ENCODE measurements around the gene OR13A1.
"Not testable (repeated sequence)": the region's sequence is repeated elsewhere in the genome, so short reads cannot be mapped to it uniquely, and the experiment has no call there.

The OR13A1 gene, protein sequence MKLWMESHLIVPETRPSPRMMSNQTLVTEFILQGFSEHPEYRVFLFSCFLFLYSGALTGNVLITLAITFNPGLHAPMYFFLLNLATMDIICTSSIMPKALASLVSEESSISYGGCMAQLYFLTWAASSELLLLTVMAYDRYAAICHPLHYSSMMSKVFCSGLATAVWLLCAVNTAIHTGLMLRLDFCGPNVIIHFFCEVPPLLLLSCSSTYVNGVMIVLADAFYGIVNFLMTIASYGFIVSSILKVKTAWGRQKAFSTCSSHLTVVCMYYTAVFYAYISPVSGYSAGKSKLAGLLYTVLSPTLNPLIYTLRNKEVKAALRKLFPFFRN

DNA sequence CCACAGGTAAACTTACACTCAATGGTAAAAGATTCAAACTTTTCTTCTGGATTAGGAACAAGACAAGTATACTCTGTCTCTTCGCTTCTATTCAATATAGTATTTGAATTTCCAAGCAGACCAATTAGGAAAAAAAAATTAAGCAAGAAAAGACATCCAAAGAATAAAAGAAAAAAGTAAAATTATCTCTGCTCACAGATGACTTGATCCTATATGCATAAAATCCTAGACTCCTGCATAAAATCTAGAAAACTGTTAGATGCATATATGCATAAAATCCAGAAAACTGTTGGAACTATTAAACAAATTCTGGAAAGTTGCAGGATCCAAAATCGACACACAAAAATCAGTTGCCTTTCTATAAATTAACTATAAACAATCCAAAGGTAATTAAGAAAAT lies at the start of gene OR13A1:
Gene OR13A1, minus strand, starts transcription at position 101 of the 400 bp plus-strand sequence. CDS start 11,186 bp downstream, outside the sequence.
- DNase-seq (ENCODE audit: low read depth, low spot score) = no peak

DNA sequence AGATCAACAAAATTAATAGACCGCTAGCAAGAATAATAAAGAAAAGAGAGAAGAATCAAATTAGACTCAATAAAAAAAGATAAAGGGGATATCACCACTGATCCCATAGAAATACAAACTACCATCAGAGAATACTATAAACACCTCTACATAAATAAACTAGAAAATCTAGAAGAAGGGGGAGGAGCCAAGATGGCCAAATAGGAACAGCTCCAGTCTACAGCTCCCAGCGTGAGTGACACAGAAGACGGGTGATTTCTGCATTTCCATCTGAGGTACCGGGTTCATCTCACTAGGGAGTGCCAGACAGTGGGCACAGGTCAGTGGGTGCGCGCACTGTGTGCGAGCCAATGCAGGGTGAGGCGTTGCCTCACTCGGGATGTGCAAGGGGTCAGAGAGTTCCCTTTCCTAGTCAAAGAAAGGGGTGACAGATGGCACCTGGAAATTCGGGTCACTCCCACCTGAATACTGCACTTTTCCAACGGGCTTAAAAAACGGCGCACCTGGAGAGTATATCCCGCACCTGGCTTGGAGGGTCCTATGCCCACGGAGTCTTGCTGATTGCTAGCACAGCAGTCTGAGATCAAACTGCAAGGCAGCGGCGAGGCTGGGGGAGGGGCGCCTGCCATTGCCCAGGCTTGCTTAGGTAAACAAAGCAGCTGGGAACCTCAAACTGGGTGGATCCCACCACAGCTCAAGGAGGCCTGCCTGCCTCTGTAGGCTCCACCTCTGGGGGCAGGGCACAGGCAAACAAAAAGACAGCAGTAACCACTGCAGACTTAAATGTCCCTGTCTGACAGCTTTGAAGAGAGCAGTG lies 46.8 kb upstream of the OR13A1 start:
- not testable (repeated sequence) for DNase-seq (ENCODE audit: low read depth, low spot score)

DNA sequence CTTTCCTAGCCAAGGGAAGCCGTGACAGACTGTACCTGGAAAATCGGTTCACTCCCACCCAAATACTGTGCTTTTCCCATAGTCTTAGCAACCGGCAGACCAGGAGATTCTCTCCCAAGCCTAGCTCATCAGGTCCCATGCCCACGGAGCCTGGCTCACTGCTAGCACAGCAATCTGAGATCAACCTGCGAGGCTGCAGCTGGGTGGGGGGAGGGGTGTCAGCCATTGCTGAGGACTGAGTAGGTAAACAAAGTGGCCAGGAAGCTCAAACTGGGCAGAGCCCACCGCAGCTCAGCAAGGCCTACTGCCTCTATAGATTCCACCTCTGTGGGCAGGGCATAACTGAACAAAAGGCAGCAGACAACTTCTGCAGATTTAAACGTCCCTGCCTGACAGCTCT lies 43.6 kb upstream of the OR13A1 start:
- not testable (repeated sequence) for DNase-seq (ENCODE audit: low read depth, low spot score)

DNA sequence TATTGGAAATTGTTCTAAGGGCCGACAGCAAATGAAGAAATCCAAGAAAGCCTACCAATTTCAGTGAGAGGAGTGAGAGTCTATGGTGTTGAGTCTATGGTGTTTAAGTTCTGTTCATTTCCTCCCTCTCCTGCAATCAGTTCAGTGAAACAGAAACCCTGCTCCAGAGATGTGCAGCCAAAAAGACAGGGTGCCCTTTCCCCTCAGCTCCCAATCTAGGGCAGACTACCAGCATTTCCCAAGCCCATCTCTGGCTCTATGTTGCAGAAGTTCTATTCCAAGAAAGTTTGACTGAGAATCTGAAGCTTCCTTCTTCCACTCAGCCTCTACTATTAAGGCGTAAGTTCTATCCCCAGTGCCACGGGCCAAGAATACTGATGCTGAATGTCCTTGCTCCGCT lies 40.1 kb upstream of the OR13A1 start:
- no peak for DNase-seq (ENCODE audit: low read depth, low spot score)

DNA sequence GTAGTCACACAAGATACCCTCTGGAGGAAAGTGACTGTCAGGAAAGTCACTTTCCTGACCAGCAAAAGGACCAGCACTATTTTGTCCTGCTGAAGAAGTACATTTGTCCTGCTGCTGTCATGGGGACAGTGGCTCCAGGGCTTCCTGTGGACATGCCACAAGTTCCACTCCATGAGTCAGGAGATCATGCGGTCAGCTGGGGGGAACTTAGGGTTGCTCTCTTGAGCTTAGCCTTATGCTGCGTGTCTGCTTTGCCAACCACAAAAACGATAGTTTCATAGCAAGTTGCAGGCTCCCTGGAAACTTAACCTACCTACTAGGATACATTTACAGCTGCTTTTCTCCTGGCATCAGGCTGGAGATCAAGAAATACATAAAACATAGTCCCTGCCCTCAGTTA lies 38.9 kb upstream of the OR13A1 start:
- no peak for DNase-seq (ENCODE audit: low read depth, low spot score)

DNA sequence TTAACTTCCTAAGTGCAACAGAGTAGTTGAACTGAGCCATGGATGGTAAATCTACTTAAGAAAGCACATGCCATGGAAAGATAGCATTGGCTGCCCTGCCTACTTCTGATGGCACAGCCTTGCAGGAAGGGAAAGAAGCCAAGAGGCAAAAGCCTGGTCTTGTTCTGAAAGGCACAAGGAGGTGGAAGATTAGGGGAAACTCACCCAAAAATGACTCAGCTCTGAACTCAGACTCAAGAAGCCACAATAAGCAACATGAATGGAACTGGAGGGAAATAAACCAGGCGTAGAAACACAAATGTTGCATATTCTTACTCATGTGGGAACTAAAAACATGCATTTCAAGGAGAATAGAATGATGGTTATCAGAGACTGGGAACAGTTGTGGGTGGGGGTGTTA lies 37.8 kb upstream of the OR13A1 start:
- no peak for DNase-seq (ENCODE audit: low read depth, low spot score)

DNA sequence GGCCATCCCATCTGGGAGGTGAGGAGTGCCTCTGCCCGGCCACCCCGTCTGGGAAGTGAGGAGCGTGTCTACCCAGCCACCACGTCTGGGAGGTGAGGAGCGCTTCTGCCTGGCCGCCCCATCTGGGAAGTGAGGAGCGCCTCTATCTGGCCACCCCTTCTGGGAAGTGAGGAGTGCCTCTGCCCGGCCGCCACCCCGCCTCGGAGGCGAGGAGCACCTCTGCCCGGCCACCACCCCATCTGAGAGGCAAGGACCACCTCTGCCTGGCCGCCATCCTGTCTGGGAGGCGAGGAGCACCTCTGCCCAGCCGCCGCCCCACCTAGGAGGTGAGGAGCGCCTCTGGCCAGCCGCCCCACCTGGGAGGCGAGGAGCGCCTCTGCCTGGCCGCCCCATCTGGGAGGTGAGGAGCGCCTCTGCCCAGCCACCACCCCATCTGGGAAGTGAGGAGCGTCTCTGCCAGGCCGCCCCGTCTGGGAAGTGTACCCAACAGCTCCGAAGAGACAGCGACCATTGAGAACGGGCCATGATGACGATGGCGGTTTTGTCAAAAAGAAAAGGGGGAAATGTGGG lies 32.9 kb upstream of the OR13A1 start:
- not testable (repeated sequence) for DNase-seq (ENCODE audit: low read depth, low spot score)

DNA sequence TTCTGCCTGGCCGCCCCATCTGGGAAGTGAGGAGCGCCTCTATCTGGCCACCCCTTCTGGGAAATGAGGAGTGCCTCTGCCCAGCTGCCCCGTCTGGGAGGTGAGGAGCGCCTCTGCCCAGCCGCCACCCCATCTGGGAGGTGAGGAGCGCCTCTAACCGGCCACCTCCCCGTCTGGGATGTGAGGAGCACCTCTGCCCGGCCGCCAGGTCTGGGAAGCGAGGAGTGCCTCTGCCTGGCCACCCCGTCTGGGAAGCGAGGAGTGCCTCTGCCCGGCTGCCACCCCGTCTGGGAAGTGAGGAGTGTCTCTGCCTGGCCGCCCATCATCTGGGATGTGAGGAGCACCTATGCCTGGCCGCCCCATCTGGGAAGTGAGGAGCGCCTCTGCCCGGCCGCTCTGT lies 32.1 kb upstream of the OR13A1 start:
- DNase-seq (ENCODE audit: low read depth, low spot score) = not testable (repeated sequence)

DNA sequence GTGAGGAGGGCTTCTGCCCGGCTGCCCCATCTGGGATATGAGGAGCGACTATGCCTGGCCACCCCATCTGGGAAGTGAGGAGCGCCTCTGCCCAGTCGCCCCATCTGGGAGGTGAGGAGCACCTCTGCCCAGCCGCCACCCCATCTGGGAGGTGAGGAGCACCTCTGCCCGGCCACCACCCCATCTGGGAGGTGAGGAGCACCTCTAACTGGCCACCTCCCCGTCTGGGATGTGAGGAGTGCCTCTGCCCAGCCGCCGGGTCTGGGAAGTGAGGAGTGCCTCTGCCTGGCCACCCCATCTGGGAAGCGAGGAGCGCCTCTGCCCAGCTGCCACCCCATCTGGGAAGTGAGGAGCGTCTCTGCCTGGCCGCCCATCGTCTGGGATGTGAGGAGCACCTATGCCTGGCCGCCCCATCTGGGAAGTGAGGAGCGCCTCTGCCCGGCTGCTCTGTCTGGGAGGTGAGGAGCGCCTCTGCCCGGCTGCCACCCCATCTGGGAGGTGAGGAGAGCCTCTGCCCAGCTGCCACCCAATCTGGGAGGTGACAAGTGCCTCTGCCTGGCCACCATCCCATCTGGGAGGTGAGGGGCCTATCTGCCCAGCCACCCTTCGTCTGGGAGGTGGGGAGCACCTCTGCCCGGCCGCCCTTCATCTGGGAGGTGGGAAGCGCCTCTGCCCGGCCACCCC lies 31.4 kb upstream of the OR13A1 start:
- not testable (repeated sequence) for DNase-seq (ENCODE audit: low read depth, low spot score)

DNA sequence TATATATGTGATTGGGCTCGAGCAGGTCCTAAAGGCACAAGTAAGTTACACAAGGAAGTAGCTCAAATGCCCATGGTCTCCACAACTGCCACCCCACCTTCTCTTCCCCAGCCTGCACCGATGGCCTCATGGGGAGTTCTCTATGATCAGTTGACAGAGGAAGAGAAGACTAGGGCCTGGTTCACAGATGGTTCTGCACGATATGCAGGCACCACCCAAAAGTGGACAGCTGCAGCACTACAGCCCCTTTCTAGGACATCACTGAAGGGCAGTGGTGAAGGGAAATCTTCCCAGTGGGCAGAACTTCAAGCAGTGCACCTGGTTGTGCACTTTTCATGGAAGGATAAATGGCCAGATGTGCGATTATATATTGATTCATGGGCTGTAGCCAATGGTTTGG lies 25.0 kb upstream of the OR13A1 start:
- DNase-seq (ENCODE audit: low read depth, low spot score) = not testable (repeated sequence)

DNA sequence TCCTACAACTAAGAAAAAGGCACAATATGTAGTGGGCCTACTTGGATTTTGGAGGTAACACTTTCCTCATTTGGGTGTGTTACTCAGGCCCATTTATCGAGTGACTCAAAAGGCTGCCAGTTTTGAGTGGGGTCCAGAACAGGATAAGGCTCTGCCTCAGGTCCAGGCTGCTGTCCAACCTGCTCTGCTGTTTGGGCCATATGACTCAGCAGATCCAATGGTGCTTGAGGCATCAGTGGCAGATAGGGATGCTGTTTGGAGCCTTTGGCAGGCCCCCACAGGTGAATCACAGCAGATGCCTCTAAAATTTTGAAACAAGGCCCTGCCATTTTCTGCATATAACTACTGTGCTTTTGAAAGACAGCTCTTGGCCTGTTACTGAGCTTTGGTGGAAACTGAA lies 24.5 kb upstream of the OR13A1 start:
- no peak for DNase-seq (ENCODE audit: low read depth, low spot score)

DNA sequence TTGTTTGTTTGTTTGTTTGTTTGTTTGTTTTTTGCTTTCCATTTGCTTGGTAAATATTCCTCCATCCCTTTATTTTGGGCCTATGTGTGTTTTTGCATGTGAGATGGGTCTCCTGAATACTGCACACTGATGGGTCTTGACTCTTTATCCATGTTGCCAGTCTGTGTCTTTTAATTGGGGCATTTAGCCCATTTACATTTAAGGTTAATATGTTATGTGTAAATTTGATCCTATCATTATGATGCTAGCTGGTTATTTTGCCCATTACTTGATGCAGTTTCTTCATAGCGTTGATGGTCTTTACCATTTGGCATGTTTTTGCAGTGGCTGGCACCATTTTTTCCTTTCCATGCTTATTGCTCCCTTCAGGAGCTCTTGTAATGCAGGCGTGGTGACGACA lies 16.4 kb upstream of the OR13A1 start:
- DNase-seq (ENCODE audit: low read depth, low spot score) = not testable (repeated sequence)

DNA sequence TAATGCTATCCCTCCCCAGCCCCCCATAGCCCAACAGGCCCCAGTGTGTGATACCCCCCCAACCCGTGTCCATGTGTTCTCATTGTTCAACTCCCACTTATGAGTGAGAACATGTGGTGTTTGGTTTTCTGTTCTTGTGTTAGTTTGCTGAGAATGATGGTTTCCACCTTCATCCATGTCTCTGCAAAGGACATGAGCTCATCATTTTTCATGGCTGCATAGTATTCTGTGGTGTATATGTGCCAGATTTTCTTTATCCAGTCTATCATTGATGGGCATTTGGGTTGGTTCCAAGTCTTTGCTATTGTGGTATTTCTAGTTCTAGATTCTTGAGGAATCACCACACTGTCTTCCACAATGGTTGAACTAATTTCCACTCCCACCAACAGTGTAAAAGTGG lies 11.5 kb upstream of the OR13A1 start:
- DNase-seq (ENCODE audit: low read depth, low spot score) = not testable (repeated sequence)

DNA sequence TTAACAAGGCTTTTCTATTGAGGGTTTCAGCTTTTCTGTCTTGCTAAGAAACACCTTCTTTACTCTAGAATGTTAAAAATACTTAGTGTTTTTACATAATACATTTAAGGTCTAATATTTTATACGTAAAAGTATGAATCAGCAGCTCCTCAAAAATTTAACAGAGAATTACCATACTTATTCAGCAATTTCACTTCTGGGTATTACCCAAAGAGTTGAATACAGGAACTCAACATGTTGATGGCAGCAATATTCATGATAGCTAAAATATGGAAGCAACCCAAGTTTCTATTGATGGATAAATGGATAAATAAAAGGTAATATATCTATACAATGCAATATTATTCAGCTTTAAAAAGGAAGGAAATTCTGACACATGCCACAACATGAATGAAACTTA lies 9.7 kb upstream of the OR13A1 start:
- no peak for DNase-seq (ENCODE audit: low read depth, low spot score)

DNA sequence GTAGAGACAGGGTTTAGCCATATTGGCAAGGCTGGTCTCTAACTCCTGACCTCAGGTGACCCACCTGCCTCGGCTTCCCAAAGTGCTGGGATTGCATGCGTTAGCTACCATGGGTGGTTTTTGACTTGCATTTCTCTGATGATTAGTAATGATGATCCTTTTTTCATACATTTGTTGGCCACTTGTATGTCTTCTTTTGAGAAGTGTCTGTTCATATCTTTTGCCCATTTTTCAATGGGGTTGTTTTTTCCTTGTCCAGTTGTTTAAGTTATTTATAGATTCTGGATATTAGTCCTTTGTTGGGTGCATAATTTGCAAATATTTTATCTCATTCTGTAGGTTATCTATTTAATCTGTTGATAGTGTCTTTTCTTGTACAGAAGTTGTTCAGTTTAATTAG lies 4.3 kb upstream of the OR13A1 start:
- no peak for DNase-seq (ENCODE audit: low read depth, low spot score)

DNA sequence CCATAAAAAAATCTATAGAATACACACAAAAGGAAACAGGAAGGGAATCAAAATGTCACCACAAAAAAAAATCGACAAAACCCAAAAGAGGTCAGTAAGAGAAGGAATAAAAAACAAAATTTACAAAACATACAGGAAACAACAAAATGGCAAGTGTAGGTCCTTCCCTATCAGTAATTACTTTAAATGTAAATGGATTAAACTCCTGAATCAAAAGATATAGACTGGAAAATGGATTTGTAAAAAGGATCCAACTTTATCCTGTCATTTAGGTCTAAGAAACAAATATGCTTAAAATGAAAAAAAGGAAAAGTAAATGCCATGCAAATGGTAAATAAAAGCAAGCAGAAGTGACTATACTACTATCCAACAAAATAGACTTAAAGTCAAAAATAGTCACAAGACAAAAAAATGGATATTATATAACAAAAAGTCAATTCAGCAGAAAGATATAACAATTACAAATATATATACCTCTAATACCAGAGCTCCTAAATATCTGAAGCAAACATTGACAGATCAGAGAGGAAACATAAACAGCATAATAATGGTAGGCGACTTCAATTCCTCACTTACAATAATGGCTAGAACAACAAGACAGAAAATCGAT lies 2.0 kb downstream of the OR13A1 start:
- DNase-seq (ENCODE audit: low read depth, low spot score) = no peak

DNA sequence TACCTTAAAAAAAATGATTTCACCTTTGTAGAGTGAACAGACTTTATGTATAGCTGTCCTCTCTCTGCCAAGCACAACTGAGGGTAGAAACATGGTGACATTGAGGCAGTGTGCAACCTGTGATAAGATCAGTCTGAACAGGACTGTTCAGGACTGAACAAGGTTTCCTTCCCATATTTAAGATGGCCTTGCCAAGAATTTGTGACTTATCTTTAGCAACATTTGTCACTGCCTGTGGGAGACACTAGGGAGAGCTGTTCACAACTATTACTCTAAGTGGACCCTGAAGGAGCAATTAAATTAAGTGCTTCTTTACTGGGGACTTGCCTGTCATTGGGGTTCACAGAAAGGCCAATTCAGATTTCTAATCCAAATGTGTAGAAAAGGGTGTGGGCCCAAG lies 6.7 kb downstream of the OR13A1 start:
- no peak for DNase-seq (ENCODE audit: low read depth, low spot score)

DNA sequence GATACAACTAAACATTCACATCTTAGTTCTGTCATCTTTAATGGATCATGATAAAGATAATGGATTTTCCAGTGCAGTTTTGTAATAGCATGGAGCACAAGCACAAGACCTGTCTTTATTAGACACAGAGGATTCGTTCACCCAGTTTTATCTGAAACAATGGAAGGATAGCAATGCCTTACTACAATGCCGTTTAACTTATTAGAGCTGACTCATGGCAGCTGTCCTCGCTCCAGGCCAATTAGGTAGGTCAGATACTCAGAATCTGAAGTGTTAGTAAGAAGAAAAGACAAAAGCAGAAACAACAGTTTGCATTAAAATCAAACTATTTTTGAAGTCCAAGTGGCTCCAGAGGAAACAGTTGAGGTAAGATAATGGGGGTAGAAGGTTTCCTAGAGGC lies 12.8 kb downstream of the OR13A1 start:
- DNase-seq (ENCODE audit: low read depth, low spot score) = no peak

DNA sequence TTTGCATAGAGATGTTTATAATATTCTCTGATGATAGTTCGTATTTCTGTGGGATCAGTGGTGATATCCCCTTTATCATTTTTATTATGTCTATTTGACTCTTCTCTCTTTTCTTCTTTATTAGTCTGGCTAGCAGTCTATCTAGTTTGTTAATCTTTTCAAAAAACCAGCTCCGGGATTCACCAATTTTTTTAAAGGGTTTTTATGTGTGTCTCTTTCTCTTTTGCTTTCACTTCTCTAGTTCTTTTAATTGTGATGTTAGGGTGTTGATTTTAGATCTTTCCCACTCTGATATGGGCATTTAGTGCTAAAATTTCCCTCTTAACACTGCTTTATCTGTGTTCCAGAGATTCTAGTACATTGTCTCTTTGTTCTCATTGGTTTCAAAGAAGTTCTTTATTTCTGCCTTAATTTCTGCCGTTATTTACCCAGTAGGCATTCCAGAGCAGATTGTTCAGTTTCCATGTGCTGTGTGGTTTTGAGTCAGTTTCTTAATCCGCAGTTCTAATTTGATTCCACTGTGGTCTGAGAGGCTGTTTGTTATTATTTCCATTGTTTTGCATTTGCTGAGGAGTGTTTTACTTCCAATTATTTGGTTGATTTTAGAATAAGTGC lies 17.0 kb downstream of the OR13A1 start:
- not testable (repeated sequence) for DNase-seq (ENCODE audit: low read depth, low spot score)

DNA sequence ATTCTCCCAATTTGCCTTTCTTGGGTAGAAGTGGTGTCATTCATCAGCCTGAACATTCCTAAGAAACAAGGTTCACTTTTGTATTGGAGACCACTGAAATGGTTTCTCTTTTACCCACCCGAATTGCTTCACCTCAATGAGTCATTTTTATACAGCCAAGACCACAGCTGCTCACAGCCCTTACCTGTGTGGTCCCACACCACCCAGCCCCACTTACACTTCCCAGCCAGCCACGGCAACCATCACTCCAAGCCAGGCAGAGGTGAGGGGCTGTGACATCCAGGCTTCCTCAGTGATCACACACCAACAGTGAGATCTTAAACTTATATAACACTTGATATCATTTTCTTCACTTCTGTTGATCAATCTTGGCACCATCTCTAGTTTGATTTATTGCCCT lies 20.7 kb downstream of the OR13A1 start:
- no peak for DNase-seq (ENCODE audit: low read depth, low spot score)

DNA sequence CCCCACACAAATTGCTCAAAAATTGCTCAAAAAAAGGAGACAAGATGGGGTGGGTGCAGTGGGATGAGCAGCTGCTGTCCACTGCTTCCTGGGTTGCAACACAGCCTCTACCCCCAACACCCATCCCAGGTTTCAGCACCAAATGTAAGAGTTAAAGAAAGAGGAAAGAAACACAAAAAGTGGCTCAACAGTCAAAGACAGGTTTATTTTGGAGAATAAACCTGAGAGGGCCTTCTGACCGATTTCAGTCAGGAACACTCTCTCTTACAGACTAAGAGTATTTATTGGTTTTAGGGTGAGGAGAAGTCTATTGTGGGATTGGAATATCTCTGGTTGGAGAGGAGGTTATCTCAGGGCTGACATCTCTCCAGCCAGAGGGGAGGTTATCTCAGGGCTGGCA lies 28.4 kb downstream of the OR13A1 start:
- DNase-seq (ENCODE audit: low read depth, low spot score) = no peak
